GM19043 (cell line): ENCODE results near the gene HTRA1.

ENCODE experiments used
- ATAC-seq: cut with Tn5 transposase; IDR thresholded peaks from one replicate; pipeline ENCODE4 v1.9.1; 2021; ENCODE audit warnings: low read depth; ENCODE audit not compliant: unreplicated experiment

Gene HTRA1

GRCh38 chr10:122454071-122454470, 7.3 kb upstream of the HTRA1 start:
- no peak for ATAC-seq

DNA sequence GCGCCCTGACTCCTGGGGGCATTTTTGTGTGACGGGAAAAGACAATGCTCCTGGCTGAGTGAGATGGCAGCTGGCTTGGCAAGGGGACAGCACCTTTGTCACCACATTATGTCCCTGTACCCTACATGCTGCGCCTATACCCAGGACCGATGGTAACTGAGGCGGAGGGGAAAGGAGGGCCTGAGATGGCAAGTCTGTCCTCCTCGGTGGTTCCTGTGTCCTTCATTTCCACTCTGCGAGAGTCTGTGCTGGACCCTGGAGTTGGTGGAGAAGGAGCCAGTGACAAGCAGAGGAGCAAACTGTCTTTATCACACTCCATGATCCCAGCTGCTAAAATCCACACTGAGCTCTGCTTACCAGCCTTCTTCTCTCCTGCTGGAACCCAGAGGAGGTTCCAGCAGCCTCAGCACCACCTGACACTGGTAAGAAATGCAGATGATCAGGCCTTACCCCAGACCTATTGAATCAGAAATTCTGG, 6.7 kb upstream of the HTRA1 start, which contains the start of gene ARMS2:
Gene ARMS2 (plus strand): TSS at position 51 of the 478 bp plus-strand sequence. CDS start 75 bp downstream, at position 126.
- ATAC-seq, result no peak

- ATAC-seq, result no peak
Observed at GRCh38 chr10:122455376-122456079, 5.8 kb upstream of the HTRA1 start.

DNA sequence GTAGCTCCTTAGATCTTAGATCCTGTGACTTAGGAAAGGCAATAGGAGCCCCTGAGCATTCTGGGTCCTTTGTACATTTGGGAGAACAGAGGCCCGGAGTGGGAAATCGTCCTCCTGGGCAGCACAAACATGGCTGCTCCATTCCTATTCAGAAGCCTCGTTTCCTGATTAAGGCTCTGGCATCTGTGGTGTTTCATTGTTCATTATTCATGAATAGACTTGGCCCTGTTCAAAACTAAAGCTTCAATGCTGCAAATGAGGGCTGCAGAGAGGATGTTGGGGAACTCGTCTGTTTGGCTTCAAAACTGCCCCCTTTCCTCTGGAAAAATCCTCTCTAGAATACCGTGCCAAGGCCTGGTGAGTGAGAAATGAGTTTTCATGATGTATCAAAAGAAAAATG, 3.4 kb upstream of the HTRA1 start:
- ATAC-seq, result no peak

DNA sequence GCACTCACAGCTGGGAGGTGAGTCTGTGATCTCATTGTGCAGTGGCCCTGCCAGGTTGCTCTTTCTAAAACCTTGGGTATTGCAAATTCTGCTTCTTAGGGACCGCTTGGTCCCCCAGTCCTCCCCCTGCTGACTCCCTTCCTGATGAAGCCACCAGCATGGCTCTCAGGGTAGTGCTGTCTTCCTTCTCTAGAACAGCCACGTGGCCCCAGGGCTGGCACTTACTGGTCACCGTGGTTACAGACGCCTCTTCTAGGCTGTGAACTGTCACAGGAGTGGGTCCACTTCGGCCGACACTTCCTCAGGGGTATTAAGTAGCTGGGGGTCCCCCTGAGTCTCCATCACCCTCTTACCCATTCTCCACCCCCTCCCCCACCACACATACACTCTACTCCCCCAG, 2.7 kb upstream of the HTRA1 start:
- ATAC-seq, result no peak

DNA sequence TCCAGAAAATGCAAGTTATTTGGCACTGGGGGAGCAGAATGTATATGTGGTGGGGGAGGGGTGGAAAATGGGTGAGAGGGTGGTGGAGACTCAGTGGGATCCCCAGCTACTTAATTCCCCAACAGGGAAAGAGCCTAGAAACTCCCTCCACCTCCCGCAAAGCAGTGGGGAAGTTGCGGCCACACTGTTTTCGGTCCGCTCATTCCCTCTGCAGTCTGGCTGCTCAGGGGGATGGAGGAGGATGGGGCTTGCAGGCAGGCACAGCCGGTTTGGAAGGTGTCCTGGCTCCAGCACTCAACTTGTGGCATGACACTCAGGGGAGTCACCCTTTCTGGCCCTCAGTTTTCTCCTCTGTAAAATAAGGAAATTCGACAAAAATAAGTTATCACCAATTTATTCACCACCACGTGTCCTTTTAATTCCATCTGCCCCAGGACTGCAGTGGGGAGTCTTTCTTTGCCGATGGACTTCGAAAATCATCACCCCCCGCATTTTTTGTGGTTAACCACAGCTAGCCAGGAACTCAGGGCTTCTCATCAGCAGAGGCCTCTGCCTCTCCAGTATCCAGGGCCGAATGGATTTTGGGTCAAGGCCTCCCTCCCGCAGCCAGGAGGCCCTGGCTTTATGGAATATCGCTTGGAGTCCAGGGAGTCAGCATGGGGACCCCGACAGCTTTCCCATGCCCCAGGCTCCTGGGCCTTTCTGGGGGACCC, 1.6 kb upstream of the HTRA1 start:
- no peak for ATAC-seq

DNA sequence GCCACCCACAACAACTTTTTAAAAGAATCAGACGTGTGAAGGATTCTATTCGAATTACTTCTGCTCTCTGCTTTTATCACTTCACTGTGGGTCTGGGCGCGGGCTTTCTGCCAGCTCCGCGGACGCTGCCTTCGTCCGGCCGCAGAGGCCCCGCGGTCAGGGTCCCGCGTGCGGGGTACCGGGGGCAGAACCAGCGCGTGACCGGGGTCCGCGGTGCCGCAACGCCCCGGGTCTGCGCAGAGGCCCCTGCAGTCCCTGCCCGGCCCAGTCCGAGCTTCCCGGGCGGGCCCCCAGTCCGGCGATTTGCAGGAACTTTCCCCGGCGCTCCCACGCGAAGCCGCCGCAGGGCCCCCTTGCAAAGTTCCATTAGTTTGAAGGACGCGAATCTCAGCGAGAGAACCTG, 461 bp upstream of the HTRA1 start:
- no peak for ATAC-seq

DNA sequence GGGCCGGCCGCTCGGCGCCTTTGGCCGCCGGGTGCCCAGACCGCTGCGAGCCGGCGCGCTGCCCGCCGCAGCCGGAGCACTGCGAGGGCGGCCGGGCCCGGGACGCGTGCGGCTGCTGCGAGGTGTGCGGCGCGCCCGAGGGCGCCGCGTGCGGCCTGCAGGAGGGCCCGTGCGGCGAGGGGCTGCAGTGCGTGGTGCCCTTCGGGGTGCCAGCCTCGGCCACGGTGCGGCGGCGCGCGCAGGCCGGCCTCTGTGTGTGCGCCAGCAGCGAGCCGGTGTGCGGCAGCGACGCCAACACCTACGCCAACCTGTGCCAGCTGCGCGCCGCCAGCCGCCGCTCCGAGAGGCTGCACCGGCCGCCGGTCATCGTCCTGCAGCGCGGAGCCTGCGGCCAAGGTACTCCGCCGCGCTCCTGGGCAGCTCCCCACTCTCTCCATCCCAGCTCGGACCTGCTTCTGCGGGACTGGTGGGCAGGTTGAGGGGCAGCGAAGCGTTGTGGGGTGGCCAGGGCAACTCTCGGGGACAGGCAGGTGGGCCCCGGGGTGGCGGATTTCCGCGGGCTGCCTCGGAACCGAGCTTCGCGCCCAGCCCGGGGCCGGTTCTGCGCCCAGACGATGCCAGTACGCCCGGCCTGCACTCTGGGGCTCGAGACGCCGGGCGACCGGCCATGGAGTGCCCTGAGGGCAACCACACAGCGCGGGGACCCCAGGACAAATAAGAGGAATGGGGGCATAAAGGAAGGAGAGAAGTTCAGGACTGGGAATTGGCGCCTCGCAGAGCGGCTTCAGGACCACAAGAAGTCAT, 578 bp downstream of the HTRA1 start:
- no peak for ATAC-seq

- no peak for ATAC-seq
Observed at GRCh38 chr10:122462533-122463465, 1.4 kb downstream of the HTRA1 start.

- no peak for ATAC-seq
Observed at GRCh38 chr10:122463466-122464249, 2.3 kb downstream of the HTRA1 start.

DNA sequence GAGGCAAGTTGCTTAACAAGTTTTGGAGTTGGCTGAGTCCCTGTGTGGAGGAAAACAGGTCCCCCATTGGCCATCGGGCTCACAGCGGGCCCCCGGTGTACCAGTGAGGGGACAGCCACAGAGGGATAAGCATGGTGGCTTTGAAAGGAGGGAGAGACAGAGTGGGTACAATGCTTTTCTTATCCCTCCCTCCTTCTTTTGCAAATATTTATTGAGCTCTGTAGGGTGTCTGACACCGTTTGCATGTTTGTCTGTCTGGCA, 2.8 kb downstream of the HTRA1 start:
- no peak for ATAC-seq

GRCh38 chr10:122464586-122464985, 3.2 kb downstream of the HTRA1 start:
- ATAC-seq, result no peak

DNA sequence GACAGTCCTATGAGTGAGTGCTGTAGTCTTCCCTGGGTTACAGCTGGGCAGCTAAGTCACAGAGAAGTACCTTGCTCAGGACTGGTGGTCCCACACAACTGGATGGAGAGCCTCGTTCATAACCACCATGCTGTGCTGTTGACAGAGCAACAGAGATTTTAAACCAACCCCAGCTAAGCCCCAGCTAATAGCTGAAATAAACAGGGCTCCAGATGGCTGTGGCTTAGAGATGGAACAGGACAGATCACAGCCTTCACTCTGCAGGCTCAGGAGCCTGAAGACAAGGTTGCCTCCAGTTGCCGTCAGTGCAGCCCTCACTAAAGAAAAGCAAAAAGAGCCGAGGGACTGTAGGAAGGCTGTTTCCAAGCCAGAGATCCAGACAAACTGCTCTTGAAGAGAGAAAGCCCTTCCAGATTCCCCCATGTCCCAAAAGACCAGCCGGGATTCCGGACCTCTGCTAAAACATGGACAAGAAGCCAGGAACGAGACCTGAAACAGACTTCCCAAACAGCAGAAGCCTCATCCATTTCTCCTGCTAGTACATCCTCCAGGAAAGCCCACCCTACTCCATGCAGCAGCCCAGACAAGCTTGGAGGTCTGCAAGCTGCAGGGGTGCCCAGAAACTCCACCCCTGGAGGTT, 4.2 kb downstream of the HTRA1 start:
- no peak for ATAC-seq

- ATAC-seq, result no peak
Observed at GRCh38 chr10:122466951-122467381, 5.6 kb downstream of the HTRA1 start.

GRCh38 chr10:122467701-122468100, 6.3 kb downstream of the HTRA1 start:
- ATAC-seq, result no peak

DNA sequence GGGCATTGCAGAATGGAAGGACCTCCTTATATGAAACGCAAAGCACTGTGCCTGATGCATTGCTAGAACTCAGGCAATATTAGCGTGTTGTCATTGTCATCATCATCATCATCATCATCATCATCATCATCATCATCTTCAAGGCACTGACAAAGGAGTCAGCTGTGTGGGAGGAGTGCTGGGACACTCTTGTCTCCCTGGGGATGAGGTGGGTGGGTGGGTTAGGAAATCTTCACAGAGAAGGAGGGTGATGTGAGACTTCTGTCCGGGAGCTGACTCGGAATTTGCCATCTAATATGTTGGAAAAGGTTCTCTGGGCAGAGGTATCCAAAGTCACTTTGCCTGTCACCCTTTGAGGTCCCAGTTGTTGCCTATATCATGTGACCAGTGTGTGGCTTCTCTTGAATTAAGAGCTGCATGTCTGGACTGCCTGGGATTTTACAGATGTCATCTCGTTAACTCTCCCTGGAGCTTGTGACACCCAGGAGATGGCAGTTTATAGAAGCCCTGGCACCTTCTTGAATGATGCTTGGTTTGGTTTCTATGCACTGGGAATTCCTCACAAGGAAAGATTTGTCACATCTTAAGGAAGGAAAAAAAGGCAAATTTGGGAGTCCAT, 7.1 kb downstream of the HTRA1 start:
- no peak for ATAC-seq

GRCh38 chr10:122468926-122469781, 7.8 kb downstream of the HTRA1 start:
- ATAC-seq, result no peak

DNA sequence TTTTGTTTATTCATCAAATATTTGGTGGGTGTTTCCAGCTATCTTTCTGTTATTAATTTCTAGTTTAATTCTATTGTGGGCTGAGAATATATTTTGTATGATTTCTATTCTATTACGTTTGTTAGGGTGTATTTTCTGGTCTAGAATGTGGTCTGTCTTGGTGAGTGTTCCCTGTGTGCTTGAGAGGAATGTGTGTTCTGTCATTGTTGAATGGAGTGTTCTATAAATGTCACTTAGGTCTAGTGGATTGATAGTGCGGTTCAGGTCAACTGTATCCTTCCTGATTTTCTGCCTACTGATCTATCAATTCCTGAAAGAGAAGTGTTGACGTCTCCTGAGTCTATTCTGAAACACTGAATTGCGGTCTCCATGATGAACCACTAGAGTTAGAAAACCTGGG, 8.5 kb downstream of the HTRA1 start:
- no peak for ATAC-seq
